AG09319 (cell line): ENCODE measurements around the gene BOD1L1.

ENCODE experiments used
- DNase-seq: peaks from one replicate; pipeline ENCODE4 v3.0.0-alpha.2; 2010; ENCODE audit warnings: low read depth; ENCODE audit errors: extremely low read depth
- TF ChIP-seq, protein P1 (sequence below): IDR thresholded peaks from 2 replicates; pipeline ENCODE4 v1.5.1; 2011; ENCODE audit warnings: low read depth, mild to moderate bottlenecking, inconsistent platforms, low read length, moderate library complexity

Gene BOD1L1

DNA sequence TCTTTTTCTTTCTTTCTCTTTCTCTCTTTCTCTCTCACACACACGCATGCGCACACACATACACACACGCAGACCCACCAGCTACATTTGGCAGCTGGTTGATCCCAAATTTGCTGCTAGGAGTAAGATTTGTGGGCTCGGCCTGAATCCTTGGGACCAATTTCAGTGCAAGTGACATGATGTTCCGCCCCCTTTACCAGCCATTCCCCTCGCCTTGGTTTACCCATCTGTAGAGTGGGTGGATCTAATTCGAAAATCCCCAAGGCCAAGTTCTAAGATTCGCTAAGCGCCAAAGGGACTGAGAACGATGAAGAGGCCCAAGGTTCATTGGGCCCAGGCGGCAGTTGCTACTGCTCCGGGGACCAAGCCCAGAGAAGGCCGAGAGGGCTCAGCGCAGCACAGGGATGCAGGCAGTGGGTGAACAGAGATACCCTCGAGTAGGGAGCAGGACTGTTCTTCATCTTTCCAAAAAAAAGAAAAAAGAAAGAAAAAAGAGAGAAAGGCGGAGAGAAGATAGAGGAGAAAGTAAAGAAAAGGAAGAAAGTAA lies 89.0 kb downstream of the BOD1L1 start:
- TF ChIP-seq, protein P1, sequence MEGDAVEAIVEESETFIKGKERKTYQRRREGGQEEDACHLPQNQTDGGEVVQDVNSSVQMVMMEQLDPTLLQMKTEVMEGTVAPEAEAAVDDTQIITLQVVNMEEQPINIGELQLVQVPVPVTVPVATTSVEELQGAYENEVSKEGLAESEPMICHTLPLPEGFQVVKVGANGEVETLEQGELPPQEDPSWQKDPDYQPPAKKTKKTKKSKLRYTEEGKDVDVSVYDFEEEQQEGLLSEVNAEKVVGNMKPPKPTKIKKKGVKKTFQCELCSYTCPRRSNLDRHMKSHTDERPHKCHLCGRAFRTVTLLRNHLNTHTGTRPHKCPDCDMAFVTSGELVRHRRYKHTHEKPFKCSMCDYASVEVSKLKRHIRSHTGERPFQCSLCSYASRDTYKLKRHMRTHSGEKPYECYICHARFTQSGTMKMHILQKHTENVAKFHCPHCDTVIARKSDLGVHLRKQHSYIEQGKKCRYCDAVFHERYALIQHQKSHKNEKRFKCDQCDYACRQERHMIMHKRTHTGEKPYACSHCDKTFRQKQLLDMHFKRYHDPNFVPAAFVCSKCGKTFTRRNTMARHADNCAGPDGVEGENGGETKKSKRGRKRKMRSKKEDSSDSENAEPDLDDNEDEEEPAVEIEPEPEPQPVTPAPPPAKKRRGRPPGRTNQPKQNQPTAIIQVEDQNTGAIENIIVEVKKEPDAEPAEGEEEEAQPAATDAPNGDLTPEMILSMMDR = no peak
- DNase-seq = no peak

DNA sequence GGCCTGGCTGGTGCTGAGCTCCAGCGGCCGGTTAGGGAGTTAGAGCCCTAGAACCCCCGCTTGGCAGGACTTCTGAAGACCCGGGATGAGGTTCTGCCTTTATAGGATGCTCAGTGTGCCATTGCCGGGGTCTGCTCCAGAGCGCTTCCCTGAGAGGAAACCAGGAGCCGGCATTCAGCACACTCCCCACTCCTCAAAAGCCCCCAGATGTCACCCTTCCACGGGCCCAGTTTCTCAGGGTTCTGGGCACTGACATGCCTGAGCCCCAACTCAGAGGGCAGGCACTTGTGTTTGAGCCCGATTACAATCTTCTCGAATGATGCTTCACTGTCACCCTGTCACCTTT lies 89.7 kb downstream of the BOD1L1 start:
- TF ChIP-seq, protein P1 = no peak
- DNase-seq = no peak

DNA sequence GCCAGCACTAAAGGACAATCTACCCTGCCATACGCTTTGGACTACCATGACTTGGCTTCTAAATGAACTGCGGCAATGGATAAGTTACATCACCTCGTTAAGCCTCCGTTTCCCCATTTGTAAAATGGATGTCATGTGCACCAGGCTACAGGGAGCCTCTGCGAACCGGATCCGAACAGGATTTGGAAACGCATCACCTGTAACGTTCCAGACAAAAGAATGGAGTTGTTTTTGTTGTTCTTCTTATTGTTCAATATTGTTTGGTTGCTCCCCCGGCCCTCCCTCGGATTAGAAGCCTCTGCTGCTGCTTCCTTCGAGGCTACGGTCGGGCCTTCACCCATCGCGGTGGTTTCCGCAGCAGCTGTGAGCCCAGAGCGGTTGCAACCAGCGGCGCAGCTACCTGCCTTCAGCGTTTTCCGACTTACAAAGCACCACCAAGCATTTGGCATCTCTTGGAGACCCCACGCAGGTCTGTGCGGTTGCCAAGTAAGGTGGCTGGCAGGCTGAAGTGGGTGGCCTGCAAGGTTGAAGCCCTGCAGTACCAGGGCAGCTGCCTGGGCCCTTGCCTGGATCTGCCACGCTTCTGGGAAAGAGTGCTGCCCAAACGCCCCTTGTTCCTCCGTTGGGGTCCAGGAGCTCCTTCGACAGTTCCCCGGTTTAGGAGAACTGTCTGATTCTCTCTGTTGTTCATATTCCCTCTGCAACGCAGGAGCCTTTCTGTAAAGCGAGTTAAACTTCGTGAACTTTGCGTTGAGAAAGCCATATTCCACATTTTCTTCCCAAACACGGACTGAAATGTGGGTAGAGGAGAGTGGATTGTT lies 90.3 kb downstream of the BOD1L1 start:
- no peak for DNase-seq
- TF ChIP-seq, protein P1 = no peak

DNA sequence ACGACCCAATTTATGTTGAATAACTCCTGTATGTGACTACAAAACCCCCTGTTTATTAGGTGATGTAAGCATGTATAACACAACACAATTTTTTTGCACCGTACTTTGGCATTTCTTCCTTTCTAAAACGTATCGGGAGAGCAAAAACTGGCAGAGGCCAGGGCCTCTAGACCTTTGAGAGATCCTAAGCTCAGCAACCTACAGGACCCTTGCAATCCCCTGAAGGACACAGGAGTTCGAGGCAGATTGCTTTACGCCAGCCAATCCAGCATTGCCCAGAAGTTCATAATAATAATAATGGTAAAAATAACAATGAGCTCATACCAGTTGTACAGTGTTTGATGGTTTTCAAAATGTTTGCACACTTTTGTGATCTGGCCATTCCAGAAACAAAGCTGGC lies 90.9 kb downstream of the BOD1L1 start:
- DNase-seq = no peak
- TF ChIP-seq, protein P1 = no peak

DNA sequence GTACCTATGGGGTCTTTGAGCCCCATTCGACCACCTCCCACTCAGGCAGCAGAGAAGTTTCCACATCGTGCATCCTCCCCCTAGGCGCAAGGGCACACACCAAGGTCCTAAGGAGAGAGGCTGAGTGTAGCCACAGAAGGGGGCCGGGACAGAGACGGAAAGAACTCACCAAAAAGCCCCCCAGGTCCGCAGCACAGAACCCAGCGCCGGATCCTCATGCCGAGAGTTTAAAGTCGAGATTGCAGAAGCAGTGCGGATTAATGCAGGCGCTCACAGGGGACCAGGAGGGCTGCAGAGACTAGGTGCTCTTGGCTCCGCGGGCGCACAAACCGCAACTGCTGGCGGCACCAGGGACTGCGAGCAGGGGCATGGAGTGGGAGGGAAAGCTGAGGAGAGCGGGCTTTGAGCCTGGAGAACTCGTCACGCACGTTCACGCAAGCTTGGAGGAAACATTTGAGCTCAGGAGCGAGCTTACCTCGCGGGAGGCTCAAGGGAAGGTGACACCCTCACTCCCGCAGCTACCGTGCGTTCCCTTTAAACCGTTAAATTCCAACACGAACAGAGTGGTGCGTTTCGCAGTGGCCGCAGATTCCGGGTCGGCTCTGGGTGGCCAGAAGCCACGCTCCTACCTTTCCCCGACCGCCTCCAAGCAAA lies 91.7 kb downstream of the BOD1L1 start:
- TF ChIP-seq, protein P1 = no peak
- DNase-seq = no peak

DNA sequence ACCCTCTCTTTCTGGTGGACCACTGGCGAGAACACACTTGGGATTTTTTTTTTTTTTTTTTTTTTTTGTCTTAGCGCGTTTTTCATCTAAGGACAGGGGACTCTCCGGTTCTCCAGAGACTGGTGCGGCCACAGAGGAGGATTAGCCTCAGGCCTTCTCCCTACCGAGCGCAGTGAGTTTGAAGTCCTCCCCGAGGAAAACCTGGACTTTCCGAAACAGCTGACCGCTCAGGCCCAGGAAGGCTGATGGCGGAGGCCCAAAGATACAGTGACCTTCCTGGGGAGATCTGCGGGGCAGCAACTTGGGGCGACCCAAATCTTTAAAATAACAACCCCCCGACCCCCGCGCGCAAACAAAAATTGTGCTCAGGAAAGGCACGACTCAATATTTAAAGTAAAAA lies 92.4 kb downstream of the BOD1L1 start:
- DNase-seq = no peak
- TF ChIP-seq, protein P1 = no peak
